Cerebellar cortex (tissue), 1 donor: Measurements from ENCODE around the gene GNA14.
"Not testable (repeated sequence)": the region's sequence is repeated elsewhere in the genome, so short reads cannot be mapped to it uniquely, and the experiment has no call there.

ENCODE experiments used
- DNase-seq: peaks from one replicate; pipeline ENCODE4 v3.0.0-alpha.2; 2015; ENCODE audit warnings: low spot score

Gene GNA14

GRCh38 chr9:77534376-77535057, 113.6 kb downstream of the GNA14 start:
- DNase-seq, result no peak

- DNase-seq, result no peak
Observed at GRCh38 chr9:77533671-77534070, 114.5 kb downstream of the GNA14 start.

GRCh38 chr9:77532607-77533006, 115.5 kb downstream of the GNA14 start:
- no peak for DNase-seq

- DNase-seq, result no peak
Observed at GRCh38 chr9:77531400-77531799, 116.7 kb downstream of the GNA14 start.

- DNase-seq, result no peak
Observed at GRCh38 chr9:77523891-77524290, 124.2 kb downstream of the GNA14 start.

GRCh38 chr9:77521091-77521490, 127.0 kb downstream of the GNA14 start:
- peak; percentile 4 for DNase-seq

GRCh38 chr9:77518688-77519087, 129.4 kb downstream of the GNA14 start:
- DNase-seq, result no peak

- DNase-seq, result no peak
Observed at GRCh38 chr9:77516781-77517180, 131.3 kb downstream of the GNA14 start.

GRCh38 chr9:77514886-77515711, 133.0 kb downstream of the GNA14 start:
- no peak for DNase-seq

- no peak for DNase-seq
Observed at GRCh38 chr9:77513457-77513856, 134.7 kb downstream of the GNA14 start.

- DNase-seq, result no peak
Observed at GRCh38 chr9:77512876-77513275, 135.2 kb downstream of the GNA14 start.

- DNase-seq, result no peak
Observed at GRCh38 chr9:77511525-77511924, 136.6 kb downstream of the GNA14 start.

GRCh38 chr9:77510666-77511065, 137.5 kb downstream of the GNA14 start:
- no peak for DNase-seq

GRCh38 chr9:77508396-77508795, 139.7 kb downstream of the GNA14 start:
- DNase-seq, result no peak

GRCh38 chr9:77507212-77507961, 140.7 kb downstream of the GNA14 start:
- DNase-seq, result no peak

GRCh38 chr9:77505232-77505631, 142.9 kb downstream of the GNA14 start:
- no peak for DNase-seq

GRCh38 chr9:77502568-77502967, 145.6 kb downstream of the GNA14 start:
- DNase-seq, result no peak

- no peak for DNase-seq
Observed at GRCh38 chr9:77498891-77499290, 149.2 kb downstream of the GNA14 start.

GRCh38 chr9:77497322-77498198, 150.6 kb downstream of the GNA14 start:
- DNase-seq, result no peak

- DNase-seq, result no peak
Observed at GRCh38 chr9:77495834-77496671, 152.1 kb downstream of the GNA14 start.

GRCh38 chr9:77490279-77490678, 157.8 kb downstream of the GNA14 start:
- DNase-seq, result not testable (repeated sequence)
